Measurements from ENCODE around the gene RIPOR2.
"Not testable (repeated sequence)": the region's sequence is repeated elsewhere in the genome, so short reads cannot be mapped to it uniquely, and the experiment has no call there.

RIPOR2 gene

GRCh38 chr6:24902782-24903181 is 33.0 kb downstream of the RIPOR2 start:
- DNase-seq = peak; percentile 21

GRCh38 chr6:24901698-24902328 is 33.9 kb downstream of the RIPOR2 start:
- no peak for DNase-seq

- DNase-seq = no peak
Observed at GRCh38 chr6:24900917-24901697, 34.7 kb downstream of the RIPOR2 start.

GRCh38 chr6:24899997-24900325 is 35.8 kb downstream of the RIPOR2 start:
- no peak for DNase-seq

GRCh38 chr6:24899136-24899996 is 36.4 kb downstream of the RIPOR2 start:
- no peak for DNase-seq

GRCh38 chr6:24898676-24899075 is 37.1 kb downstream of the RIPOR2 start:
- DNase-seq = no peak

- DNase-seq = no peak
Observed at GRCh38 chr6:24897186-24897585, 38.6 kb downstream of the RIPOR2 start.

- no peak for DNase-seq
Observed at GRCh38 chr6:24893342-24893850, 42.4 kb downstream of the RIPOR2 start.

GRCh38 chr6:24891004-24891403 is 44.8 kb downstream of the RIPOR2 start:
- no peak for DNase-seq

GRCh38 chr6:24890471-24890870 is 45.3 kb downstream of the RIPOR2 start:
- no peak for DNase-seq

- DNase-seq = no peak
Observed at GRCh38 chr6:24888715-24889370, 46.9 kb downstream of the RIPOR2 start.

- DNase-seq = no peak
Observed at GRCh38 chr6:24887545-24888140, 48.1 kb downstream of the RIPOR2 start.

GRCh38 chr6:24883618-24884017 is 52.1 kb downstream of the RIPOR2 start:
- DNase-seq = no peak

- no peak for DNase-seq
Observed at GRCh38 chr6:24882835-24883555, 52.8 kb downstream of the RIPOR2 start.

GRCh38 chr6:24882295-24882694 is 53.5 kb downstream of the RIPOR2 start:
- DNase-seq = no peak

- no peak for DNase-seq
Observed at GRCh38 chr6:24881376-24881775, 54.4 kb downstream of the RIPOR2 start.

- DNase-seq = no peak
Observed at GRCh38 chr6:24880451-24880850, 55.3 kb downstream of the RIPOR2 start.

- DNase-seq = no peak
Observed at GRCh38 chr6:24879351-24879750, 56.4 kb downstream of the RIPOR2 start.

GRCh38 chr6:24877747-24878146 is 58.0 kb downstream of the RIPOR2 start:
- not testable (repeated sequence) for DNase-seq

GRCh38 chr6:24876499-24877465 is 59.0 kb downstream of the RIPOR2 start:
- DNase-seq = no peak

- no peak for DNase-seq
Observed at GRCh38 chr6:24875534-24875901, 60.2 kb downstream of the RIPOR2 start.
